HepG2 (cell line): ENCODE measurements around the gene PLPPR2. TPM values are rescaled to one million over a fixed set of nuclear protein-coding genes. Genes with fewer than 3 reads are reported as not detected.

Source experiments
- ATAC-seq: fragments of 200-7000 bp; cut with Tn5 transposase; 3 replicates; pipeline ENCODE4 v1.9.1; 2020; ENCODE audit warnings: mild to moderate bottlenecking, moderate library complexity
- BruUV-seq: library from RNA; stranded (reverse); fragments of 400-500 nt; replicated peaks from 2 replicates; lab custom pipeline; 2021; lab: Mats Ljungman, UMichigan
- CTCF ChIA-PET: fragments of 300-600 bp; formaldehyde crosslinking; extraction: SDS; loops from one replicate; lab custom pipeline; 2021; ENCODE audit warnings: low total read pairs, inconsistent platforms, low intra/inter-chr PET ratio; lab: Yijun Ruan, JAX
- POLR2A ChIA-PET: fragments of 350-600 bp; sonication (Branson Sonifier 250); formaldehyde crosslinking; loops from one replicate; lab custom pipeline; 2020; ENCODE audit warnings: antibody characterized with exemption, inconsistent platforms; lab: Yijun Ruan, JAX
- DNase-seq: peaks from one replicate; pipeline ENCODE4 v3.0.0-alpha.2; 2015; ENCODE audit warnings: low spot score
- FAIRE-seq: peaks from 3 replicates; lab custom pipeline; 2011; peaks lifted over from hg19 to GRCh38; lab: Jason Lieb, UNC
- H2AFZ ChIP-seq: one replicate; pipeline ENCODE4 v1.6.1; 2011; ENCODE audit warnings: low read length, inconsistent platforms
- H3K27ac ChIP-seq: fragments of 300-600 bp; 3 replicates; pipeline ENCODE4 v1.8.0; 2011; ENCODE audit warnings: mixed run types, mild to moderate bottlenecking, mixed read lengths, low read length, inconsistent platforms; ENCODE audit not compliant: insufficient read depth; ENCODE audit errors: extremely low read length
- H3K27me3 ChIP-seq, 2 experiments: fragments of 200-600 bp in 1 of 2; 2 replicates in 1 of 2; 3 replicates in 1 of 2; pipeline versions ENCODE4 v1.6.0 to v1.8.0; 2011; ENCODE audit warnings: low read length in 2 of 2, mild to moderate bottlenecking in 2 of 2, moderate library complexity in 2 of 2, inconsistent platforms in 1 of 2; ENCODE audit not compliant: insufficient read depth in 2 of 2, control insufficient read depth in 1 of 2
- H3K36me3 ChIP-seq, 2 experiments: fragments of 200-600 bp in 1 of 2; replicated peaks in 1 of 2; 2 replicates in 1 of 2; 3 replicates in 1 of 2; pipeline versions ENCODE4 v1.5.1 to v1.8.0; 2011; ENCODE audit warnings: low read length in 2 of 2, inconsistent platforms in 1 of 2; ENCODE audit not compliant: insufficient read depth in 2 of 2, control insufficient read depth in 1 of 2
- H3K4me1 ChIP-seq: 2 replicates; pipeline ENCODE4 v1.5.1; 2012; ENCODE audit warnings: low read length, inconsistent platforms; ENCODE audit not compliant: insufficient read depth
- H3K4me2 ChIP-seq: 2 replicates; pipeline ENCODE4 v1.6.0; 2011; ENCODE audit warnings: low read depth, low read length, inconsistent platforms
- H3K4me3 ChIP-seq, 3 experiments: fragments of 200-600 bp in 1 of 3; sonication (generic), shearing (Covaris generic) in 1 of 3; replicated peaks in 1 of 3; 2 replicates each; pipeline ENCODE4 v1.5.1; 2011 to 2016; ENCODE audit warnings: low read length in 3 of 3, inconsistent platforms in 2 of 3, low read depth in 2 of 3, mild to moderate bottlenecking in 2 of 3, control low read depth in 1 of 3, mixed read lengths in 1 of 3; ENCODE audit not compliant: insufficient read depth in 1 of 3
- H3K79me2 ChIP-seq: one replicate; pipeline ENCODE4 v1.6.1; 2011; ENCODE audit warnings: low read length, inconsistent platforms; ENCODE audit not compliant: insufficient read depth
- H3K9ac ChIP-seq: 2 replicates; pipeline ENCODE4 v1.6.0; 2011; ENCODE audit warnings: mild to moderate bottlenecking, low read depth, low read length, inconsistent platforms; ENCODE audit not compliant: insufficient read depth
- H3K9me3 ChIP-seq: 2 replicates; pipeline ENCODE4 v1.5.1; 2012; ENCODE audit warnings: mild to moderate bottlenecking, low read length
- H4K20me1 ChIP-seq: 2 replicates; pipeline ENCODE4 v1.6.0; 2011; ENCODE audit warnings: inconsistent platforms, mild to moderate bottlenecking, low read length, moderate library complexity; ENCODE audit not compliant: insufficient read depth
- BRF2 ChIP-seq: sonication (generic); formaldehyde crosslinking; IDR thresholded peaks from 2 replicates; pipeline ENCODE4 v1.8.1; 2022; ENCODE audit warnings: mild to moderate bottlenecking, missing genetic modification reagents
- KMT2B ChIP-seq: IDR thresholded peaks from 2 replicates; pipeline ENCODE4 v1.6.1; 2016; ENCODE audit warnings: missing genetic modification reagents, missing compliant biosample characterization
- MXI1 ChIP-seq: IDR thresholded peaks from 3 replicates; pipeline ENCODE4 v1.6.1; 2012; ENCODE audit warnings: low read depth, low read length, inconsistent platforms, borderline replicate concordance
- PBX2 ChIP-seq: IDR thresholded peaks from 2 replicates; pipeline ENCODE4 v1.6.1; 2016; ENCODE audit warnings: control low read depth
- RBM22 ChIP-seq: fragments of 200-400 bp; formaldehyde crosslinking; optimal IDR thresholded peaks from 2 replicates; pipeline ENCODE3; 2017; ENCODE audit warnings: mild to moderate bottlenecking, low read length, moderate library complexity
- REXO4 ChIP-seq: sonication (generic); formaldehyde crosslinking; IDR thresholded peaks from 2 replicates; pipeline ENCODE4 v1.8.0; 2022; ENCODE audit warnings: missing genetic modification reagents, mild to moderate bottlenecking, borderline replicate concordance
- RFX1 ChIP-seq: fragments of 450-650 bp; IDR thresholded peaks from 2 replicates; pipeline ENCODE4 v1.6.1; 2017
- RFX3 ChIP-seq: IDR thresholded peaks from 2 replicates; pipeline ENCODE4 v1.6.1; 2016; ENCODE audit warnings: missing biosample characterization, missing genetic modification reagents
- WGBS: methylation state at CpG from one replicate; pipeline ENCODE4 v1.1.6; 2017; ENCODE audit warnings: low lambda C conversion rate; 5-methylcytosine and 5-hydroxymethylcytosine counted together
- in situ Hi-C: cut with HindIII; loops from 2 replicates; pipeline ENCODE4 v1.10.0; 2017; ENCODE audit warnings: low pct_unique_long_range_greater_than_20kb; ENCODE audit not compliant: extremely low pct_ligation_motif_present
- intact Hi-C: fragments of 100-400 bp; cut with micrococcal nuclease; formaldehyde crosslinking; loops from one replicate; pipeline ENCODE4 v1.10.0; 2022; ENCODE audit not compliant: unreplicated experiment
- polyA plus RNA-seq, 8 experiments: library from polyadenylated mRNA; depleted of rRNA in 3 of 8; stranded (reverse) in 7 of 8; unstranded in 1 of 8; fragments of >200 nt; fragmentation: Illumina TruSeq in 4 of 8; extraction: Trizol in 4 of 8; gene quantifications; 2 replicates each; pipeline versions ENCODE4 v1.2.1 to v1.2.3, GENCODE V29; 2011 to 2016; ENCODE audit warnings: low read depth in 4 of 8, missing spikeins in 1 of 8, mixed read lengths in 1 of 8; ENCODE audit not compliant: insufficient read depth in 1 of 8
- total RNA-seq, 5 experiments: library from RNA; depleted of rRNA; stranded (reverse); fragments of >200 nt; fragmentation: Illumina TruSeq; extraction: Trizol; gene quantifications; 2 replicates each; pipeline ENCODE4 v1.2.3, GENCODE V29; 2016; ENCODE audit warnings: low read depth in 1 of 5

Gene PLPPR2
- total and polyA plus RNA-seq, 2 of the 13 experiments (the other 11 are each of a cell fraction or from before 2014, with no cell fraction given), result 1.5 to 2.1 TPM

GRCh38 chr19:11373166-11373884 lies 18.1 kb downstream of the PLPPR2 start:
- no peaks in the 10 kb centered on the region for H4K20me1 ChIP-seq
- peaks cover 12% of the 10 kb centered on the region for H3K79me2 ChIP-seq
- H3K4me3 ChIP-seq, result peak overlapping the region in 1 of 3 experiments; percentile 80; a peak in 2 of 6 replicates
- intact Hi-C loops (no loop called here), in situ Hi-C loops (no loop called here)
- WGBS, result 83% methylated on average over 10 of the region's 10 CpGs
- DNase-seq, result no peak
- CTCF ChIA-PET, result no interaction called here
- TF ChIP-seq RFX3 (CRISPR knock-in tag) (peak; percentile 69), RFX1 (peak; percentile 84), PBX2 (peak; percentile 78), MXI1 (peak; percentile 84; the same call in 2 of the 3 replicates), RBM22 (peak; percentile 99), BRF2 (CRISPR knock-in tag) (no peak), KMT2B (no peak), REXO4 (CRISPR knock-in tag) (no peak)
- no peak for ATAC-seq
- H3K4me1 ChIP-seq, result peaks cover 31% of the 10 kb centered on the region
- POLR2A ChIA-PET, result interaction anchor here (3.3 kb wide), 1 partner anchor 11 kb away, joined by 51 read pairs; the partner anchor contains the start of gene EPOR
- peak overlapping the region; percentile 86; the same call in 1 of the 2 replicates for H3K9ac ChIP-seq
- no peaks in the 10 kb centered on the region for H3K9me3 ChIP-seq
- H3K4me2 ChIP-seq, result peak overlapping the region; percentile 92
- BruUV-seq, result no TSS peak
- peaks cover 1 to 13% of the 10 kb centered on the region in 2 experiments; a peak in 2 of 5 replicates for H3K36me3 ChIP-seq
- no peaks in the 10 kb centered on the region; a peak in 1 of 5 replicates for H3K27me3 ChIP-seq
- no peak overlapping the region for H3K27ac ChIP-seq
- no peak for FAIRE-seq
- H2AFZ ChIP-seq, result no peak overlapping the region
